IPS-15b (cell line): ENCODE measurements around the gene SMIM14.
"Not testable (repeated sequence)": the region's sequence is repeated elsewhere in the genome, so short reads cannot be mapped to it uniquely, and the experiment has no call there.

Experiments used
- H3K27me3 ChIP-seq: one replicate; pipeline ENCODE4 v1.6.1; 2013; ENCODE audit warnings: low read length; ENCODE audit not compliant: control insufficient read depth, insufficient read depth
- H3K36me3 ChIP-seq: one replicate; pipeline ENCODE4 v1.6.1; 2013; ENCODE audit warnings: low read length; ENCODE audit not compliant: control insufficient read depth, insufficient read depth
- H3K4me1 ChIP-seq: one replicate; pipeline ENCODE4 v1.6.1; 2013; ENCODE audit warnings: mild to moderate bottlenecking, low read length; ENCODE audit not compliant: control insufficient read depth, insufficient read depth
- H3K4me3 ChIP-seq: one replicate; pipeline ENCODE4 v1.5.1; 2013; ENCODE audit warnings: low read depth, low read length
- H3K9ac ChIP-seq: one replicate; pipeline ENCODE4 v1.6.1; 2013; ENCODE audit warnings: low read depth, mild to moderate bottlenecking, low read length
- H3K9me3 ChIP-seq: one replicate; pipeline ENCODE4 v1.6.1; 2013; ENCODE audit warnings: mild to moderate bottlenecking, low read length; ENCODE audit not compliant: control insufficient read depth, insufficient read depth

Gene SMIM14

GRCh38 chr4:39638354-39639239 is at the start of gene SMIM14:
SMIM14 (minus strand) TSS chr4:39638865; CDS start chr4:39605145, 33,720 bp downstream.
- peak within 1 kb of the TSS; percentile 37 for H3K9ac ChIP-seq
- no peaks in the 10 kb centered on the region for H3K36me3 ChIP-seq
- peaks cover 21% of the 10 kb centered on the region for H3K4me1 ChIP-seq
- H3K9me3 ChIP-seq = no peaks in the 10 kb centered on the region
- peak within 1 kb of the TSS; percentile 47 for H3K4me3 ChIP-seq
- no peaks in the 10 kb centered on the region for H3K27me3 ChIP-seq

- H3K9me3 ChIP-seq = no peaks in the 10 kb centered on the region
- H3K36me3 ChIP-seq = no peaks in the 10 kb centered on the region
- no peaks in the 10 kb centered on the region for H3K27me3 ChIP-seq
- H3K4me1 ChIP-seq = peaks cover 2% of the 10 kb centered on the region
- H3K4me3 ChIP-seq = no peak overlapping the region
- H3K9ac ChIP-seq = no peak overlapping the region
Observed at GRCh38 chr4:39687014-39687413, 48.3 kb upstream of the SMIM14 start.

GRCh38 chr4:39685990-39686389 is 47.3 kb upstream of the SMIM14 start:
- no peak overlapping the region for H3K9ac ChIP-seq
- H3K4me3 ChIP-seq = no peak overlapping the region
- no peaks in the 10 kb centered on the region for H3K9me3 ChIP-seq
- peaks cover 2% of the 10 kb centered on the region for H3K4me1 ChIP-seq
- no peaks in the 10 kb centered on the region for H3K36me3 ChIP-seq
- H3K27me3 ChIP-seq = no peaks in the 10 kb centered on the region

GRCh38 chr4:39682138-39682537 is 43.5 kb upstream of the SMIM14 start:
- H3K4me3 ChIP-seq = no peak overlapping the region
- no peaks in the 10 kb centered on the region for H3K27me3 ChIP-seq
- no peaks in the 10 kb centered on the region for H3K9me3 ChIP-seq
- H3K9ac ChIP-seq = no peak overlapping the region
- H3K4me1 ChIP-seq = no peaks in the 10 kb centered on the region
- H3K36me3 ChIP-seq = no peaks in the 10 kb centered on the region

- H3K36me3 ChIP-seq, H3K4me1 ChIP-seq, H3K9me3 ChIP-seq, H3K27me3 ChIP-seq, H3K9ac ChIP-seq, H3K4me3 ChIP-seq: not testable (repeated sequence)
Observed at GRCh38 chr4:39681003-39681402, 42.3 kb upstream of the SMIM14 start.

- not testable (repeated sequence) for H3K4me3 ChIP-seq, H3K9me3 ChIP-seq, H3K36me3 ChIP-seq, H3K27me3 ChIP-seq, H3K9ac ChIP-seq, H3K4me1 ChIP-seq
Observed at GRCh38 chr4:39675681-39676080, 37.0 kb upstream of the SMIM14 start.

GRCh38 chr4:39670296-39670695 is 31.6 kb upstream of the SMIM14 start:
- not testable (repeated sequence) for H3K4me1 ChIP-seq, H3K9ac ChIP-seq, H3K4me3 ChIP-seq, H3K36me3 ChIP-seq, H3K27me3 ChIP-seq, H3K9me3 ChIP-seq

- no peak overlapping the region for H3K4me3 ChIP-seq
- no peaks in the 10 kb centered on the region for H3K36me3 ChIP-seq
- no peaks in the 10 kb centered on the region for H3K9me3 ChIP-seq
- H3K9ac ChIP-seq = no peak overlapping the region
- H3K27me3 ChIP-seq = no peaks in the 10 kb centered on the region
- no peaks in the 10 kb centered on the region for H3K4me1 ChIP-seq
Observed at GRCh38 chr4:39668887-39669286, 30.2 kb upstream of the SMIM14 start.

GRCh38 chr4:39667706-39668105 is 29.0 kb upstream of the SMIM14 start:
- Histone ChIP-seq H3K9me3 (no peaks in the 10 kb centered on the region), H3K4me1 (no peaks in the 10 kb centered on the region), H3K36me3 (no peaks in the 10 kb centered on the region), H3K9ac (no peak overlapping the region), H3K27me3 (no peaks in the 10 kb centered on the region), H3K4me3 (no peak overlapping the region)

- Histone ChIP-seq H3K36me3 (no peaks in the 10 kb centered on the region), H3K9ac (peak overlapping the region; percentile 9), H3K27me3 (no peaks in the 10 kb centered on the region), H3K4me1 (no peaks in the 10 kb centered on the region), H3K9me3 (no peaks in the 10 kb centered on the region), H3K4me3 (no peak overlapping the region)
Observed at GRCh38 chr4:39664828-39665731, 26.4 kb upstream of the SMIM14 start.

GRCh38 chr4:39662683-39663082 is 24.0 kb upstream of the SMIM14 start:
- H3K4me1 ChIP-seq = no peaks in the 10 kb centered on the region
- H3K9me3 ChIP-seq = no peaks in the 10 kb centered on the region
- H3K4me3 ChIP-seq = no peak overlapping the region
- no peaks in the 10 kb centered on the region for H3K36me3 ChIP-seq
- H3K9ac ChIP-seq = no peak overlapping the region
- H3K27me3 ChIP-seq = no peaks in the 10 kb centered on the region

- no peaks in the 10 kb centered on the region for H3K4me1 ChIP-seq
- H3K27me3 ChIP-seq = no peaks in the 10 kb centered on the region
- H3K9me3 ChIP-seq = no peaks in the 10 kb centered on the region
- no peak overlapping the region for H3K4me3 ChIP-seq
- no peak overlapping the region for H3K9ac ChIP-seq
- no peaks in the 10 kb centered on the region for H3K36me3 ChIP-seq
Observed at GRCh38 chr4:39660757-39661156, 22.1 kb upstream of the SMIM14 start.
